Measurements from ENCODE around the gene PRSS16.
"Not testable (repeated sequence)": the region's sequence is repeated elsewhere in the genome, so short reads cannot be mapped to it uniquely, and the experiment has no call there.

GRCh38 chr6:27267003-27267402 is 19.5 kb downstream of the PRSS16 start:
- TF ChIP-seq CTCF, POLR2A, EP300 (IDR thresholded peaks at IDR 0.05): not testable (repeated sequence)

All from ovary (tissue), 3 donors.